Activated CD8-positive, alpha-beta memory T cell treated with anti-CD3 and anti-CD28 coated beads for 36 hours (primary cell): ENCODE results near the gene SPATS2. TPM values are rescaled to one million over a fixed set of nuclear protein-coding genes. Genes with fewer than 3 reads are reported as not detected.

Experiments used
- CTCF ChIA-PET: fragments of 350-600 bp; sonication (Branson Sonifier 250); formaldehyde crosslinking; loops from one replicate; lab custom pipeline; 2021; ENCODE audit warnings: antibody characterized with exemption; lab: Charles Lee
- POLR2A ChIA-PET: fragments of 350-600 bp; sonication (Branson Sonifier 250); formaldehyde crosslinking; loops from one replicate; lab custom pipeline; 2021; ENCODE audit warnings: antibody characterized with exemption; lab: Charles Lee
- total RNA-seq, 2 experiments: library from RNA; stranded (reverse); gene quantifications; one replicate each; pipeline ENCODE4 v1.2.3, GENCODE V29; 2021

The SPATS2 gene
- total RNA-seq, 2 experiments from 2014 or later = 9.6 to 11.7 TPM

- ChIA-PET CTCF (interaction anchor here (1.4 to 2.8 kb wide), 3 partner anchors 13 to 39 kb away, joined by 5 to 12 read pairs (median 8); partner anchors contain the start of genes DNAJC22 and PRPH), POLR2A (no interaction called here)
Measured at GRCh38 chr12:49334226-49334625, 33.0 kb upstream of the SPATS2 start.

- CTCF ChIA-PET = interaction anchor here (1.4 to 2.8 kb wide), 3 partner anchors 12 to 39 kb away, joined by 5 to 12 read pairs (median 8); partner anchors contain the start of genes DNAJC22 and PRPH
Measured at GRCh38 chr12:49334681-49335080, 32.6 kb upstream of the SPATS2 start.

GRCh38 chr12:49335118-49335954 lies 31.9 kb upstream of the SPATS2 start:
- ChIA-PET CTCF (interaction anchor here (1.4 to 2.8 kb wide), 3 partner anchors 12 to 40 kb away, joined by 5 to 12 read pairs (median 8); partner anchors contain the start of genes DNAJC22 and PRPH), POLR2A (no interaction called here)

More at GRCh38 chr12:49334681-49335080, 32.6 kb upstream of the SPATS2 start:
- POLR2A ChIA-PET = no interaction called here

GRCh38 chr12:49335955-49336644 lies 31.2 kb upstream of the SPATS2 start:
- POLR2A ChIA-PET = no interaction called here
- CTCF ChIA-PET = interaction anchor here (1.0 to 3.6 kb wide), 6 partner anchors 11 to 47 kb away, joined by 3 to 18 read pairs (median 7); partner anchors contain the start of genes DNAJC22 and PRPH

- ChIA-PET POLR2A (no interaction called here), CTCF (interaction anchor here (1.0 to 3.6 kb wide), 7 partner anchors 11 to 48 kb away, joined by 3 to 18 read pairs (median 5); partner anchors contain the start of gene PRPH)
Measured at GRCh38 chr12:49336645-49337584, 30.3 kb upstream of the SPATS2 start, which contains the start of gene C1QL4. C1QL4 (minus strand) TSS chr12:49337188; CDS start chr12:49336477, 711 bp downstream.

- ChIA-PET CTCF (interaction anchor here (0.8 to 3.6 kb wide), 5 partner anchors 9 to 103 kb away, joined by 4 to 18 read pairs (median 5); partner anchors contain the start of gene PRPH), POLR2A (no interaction called here)
Measured at GRCh38 chr12:49338830-49339463, 28.3 kb upstream of the SPATS2 start.

GRCh38 chr12:49339464-49339861 lies 27.8 kb upstream of the SPATS2 start:
- ChIA-PET POLR2A (no interaction called here), CTCF (interaction anchor here (0.8 to 3.6 kb wide), 4 partner anchors 8 to 104 kb away, joined by 4 to 18 read pairs (median 8); partner anchors contain the start of gene PRPH)

GRCh38 chr12:49340095-49340870 lies 27.0 kb upstream of the SPATS2 start:
- POLR2A ChIA-PET = no interaction called here
- CTCF ChIA-PET = interaction anchor here (0.8 to 2.9 kb wide), 4 partner anchors 44 to 104 kb away, joined by 4 to 34 read pairs (median 6); partner anchors contain the start of gene PRPH

GRCh38 chr12:49340971-49341776 lies 26.1 kb upstream of the SPATS2 start:
- ChIA-PET POLR2A (interaction anchor here (0.7 to 1.7 kb wide), 4 partner anchors 17 to 76 kb away, joined by 3 to 5 read pairs (median 4); no protein-coding TSS in a partner anchor), CTCF (interaction anchor here (0.5 to 3.8 kb wide), 18 partner anchors 9 to 1971 kb away, joined by 3 to 44 read pairs (median 7); partner anchors contain the start of genes PRPH and TROAP)

GRCh38 chr12:49341777-49342065 lies 25.5 kb upstream of the SPATS2 start:
- ChIA-PET CTCF (interaction anchor here (0.5 to 3.8 kb wide), 24 partner anchors 10 to 1972 kb away, joined by 3 to 44 read pairs (median 5); partner anchors contain the start of genes PRKAG1, PRPH, SPATS2 and TROAP), POLR2A (interaction anchor here (0.7 to 1.7 kb wide), 4 partner anchors 17 to 76 kb away, joined by 3 to 5 read pairs (median 4); no protein-coding TSS in a partner anchor)

- ChIA-PET CTCF (interaction anchor here (0.7 to 3.8 kb wide), 27 partner anchors 10 to 497 kb away, joined by 3 to 44 read pairs (median 4); partner anchors contain the start of genes PRKAG1, PRPH, SPATS2 and TROAP), POLR2A (interaction anchor here (0.7 to 1.7 kb wide), 4 partner anchors 18 to 77 kb away, joined by 3 to 5 read pairs (median 5); partner anchors contain the start of gene TROAP)
Measured at GRCh38 chr12:49342066-49342913, 25.0 kb upstream of the SPATS2 start.

GRCh38 chr12:49342914-49343731 lies 24.1 kb upstream of the SPATS2 start:
- CTCF ChIA-PET = interaction anchor here (0.7 to 3.8 kb wide), 19 partner anchors 10 to 468 kb away, joined by 3 to 44 read pairs (median 6); partner anchors contain the start of genes PRKAG1, PRPH, SPATS2 and TROAP

GRCh38 chr12:49344486-49345050 lies 22.7 kb upstream of the SPATS2 start:
- POLR2A ChIA-PET = no interaction called here
- CTCF ChIA-PET = interaction anchor here (0.7 to 3.8 kb wide), 4 partner anchors 13 to 147 kb away, joined by 3 to 31 read pairs (median 14); no protein-coding TSS in a partner anchor

More at GRCh38 chr12:49342914-49343731, 24.1 kb upstream of the SPATS2 start:
- POLR2A ChIA-PET = interaction anchor here (1.0 to 1.7 kb wide), 3 partner anchors 20 to 77 kb away, joined by 4 to 5 read pairs (median 5); partner anchors contain the start of genes SPATS2 and TROAP
